Measurements from ENCODE around the gene ABCA2.

GRCh38 chr9:137076636-137077009, 48.6 kb upstream of the ABCA2 start:
- no peak for TF ChIP-seq EZH2 (IDR thresholded peaks at IDR 0.05; ENCODE audit: insufficient read depth, low read length)
- TF ChIP-seq CTCF (IDR thresholded peaks at IDR 0.05; ENCODE audit: insufficient read depth, low read depth, low read length), result no peak
